ENCODE data around the gene SERPINH1.

The SERPINH1 gene

DNA sequence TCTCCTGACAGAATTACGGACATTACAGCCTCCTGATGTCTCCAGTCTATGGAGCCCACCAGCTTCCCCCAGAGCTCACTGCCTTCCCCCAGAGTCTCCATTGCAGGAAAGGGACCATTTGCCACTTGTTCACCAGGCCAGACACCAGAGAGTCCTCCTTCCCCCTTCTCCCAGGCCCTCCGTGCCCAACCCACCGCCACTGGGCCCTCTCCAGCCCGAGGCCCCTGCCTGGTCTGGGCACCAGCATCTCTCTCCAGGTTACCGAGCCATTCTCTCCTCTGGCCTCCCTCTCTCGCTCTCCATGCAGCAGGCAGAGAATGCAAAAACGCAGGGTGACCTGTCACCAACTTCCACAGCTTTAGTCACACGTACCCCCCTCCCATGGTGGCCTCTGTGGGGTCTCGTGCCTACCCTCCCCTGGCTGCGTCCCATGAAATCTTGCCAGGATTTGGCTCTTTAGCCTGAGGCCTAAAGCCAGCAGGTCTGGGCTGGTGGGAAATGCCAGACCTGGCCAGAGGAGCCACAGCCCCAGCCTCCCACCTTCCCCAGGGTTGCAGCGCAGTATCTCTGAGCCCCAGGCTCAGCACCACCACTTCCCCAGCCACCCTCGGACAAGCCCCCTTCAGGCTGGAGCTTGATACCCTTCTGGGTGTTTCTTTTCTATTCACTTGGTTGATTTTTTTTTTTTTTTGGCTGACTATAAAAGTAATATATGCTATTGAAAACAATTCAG is 6.8 kb upstream of the SERPINH1 start:
- no peak for DNase-seq (ENCODE audit: low read depth)

DNA sequence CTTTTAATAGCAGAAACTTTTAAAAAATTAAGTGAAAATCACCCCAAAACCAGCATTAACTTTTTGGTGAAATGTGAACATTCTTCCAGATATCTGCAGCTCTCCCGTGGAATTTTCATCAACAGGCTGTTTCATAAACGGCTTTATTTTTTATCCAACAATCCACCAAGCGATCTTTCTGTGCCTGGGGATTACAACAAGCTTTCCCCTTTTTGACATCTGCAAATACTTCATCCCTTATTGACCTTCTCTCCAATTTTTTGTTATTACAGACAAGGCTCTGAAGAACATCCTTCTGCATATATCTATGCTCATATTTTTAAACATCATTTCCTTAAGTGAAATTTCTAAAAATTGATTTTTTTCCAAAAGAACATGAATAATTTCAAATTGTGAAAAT is 5.8 kb upstream of the SERPINH1 start:
- no peak for DNase-seq (ENCODE audit: low read depth)

DNA sequence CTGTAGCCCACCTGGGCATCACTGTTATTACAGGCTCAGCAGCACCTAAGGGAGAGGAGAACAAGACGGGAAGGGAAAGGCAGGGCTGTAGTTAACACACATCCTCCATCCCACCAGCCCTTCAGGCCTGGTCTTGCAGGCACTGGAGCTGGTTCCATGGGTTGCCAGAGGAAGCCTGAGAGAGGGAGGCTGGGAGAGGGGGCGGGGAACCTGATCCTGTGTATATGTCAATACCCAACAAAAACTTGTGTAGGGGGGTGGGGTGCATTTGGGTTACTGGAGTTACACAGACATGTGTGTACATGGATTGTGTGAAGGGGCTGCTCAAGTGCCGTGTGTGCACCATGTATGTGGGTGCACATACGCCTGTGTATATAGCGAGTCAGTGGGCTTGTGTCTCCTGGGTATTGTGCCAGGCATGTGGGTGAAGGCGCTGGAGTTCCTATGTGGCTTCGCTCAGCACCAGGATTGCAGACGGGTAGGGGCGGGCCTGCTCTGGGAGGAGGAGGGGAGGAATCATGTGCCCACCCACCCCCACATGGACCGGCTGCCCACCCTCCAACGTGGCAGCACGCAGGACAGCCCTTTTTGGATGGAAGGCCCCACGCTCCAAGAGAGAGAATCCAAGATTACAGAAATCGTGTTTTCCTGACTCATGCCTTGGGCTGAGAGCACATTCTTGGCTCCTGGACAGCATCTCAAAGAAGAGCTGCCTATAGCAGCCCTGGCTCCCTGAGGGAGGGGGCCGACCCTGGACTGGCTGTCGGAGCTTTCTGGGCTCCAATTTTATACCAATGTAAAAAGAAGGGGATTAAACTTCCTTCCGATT is 4.2 kb upstream of the SERPINH1 start:
- DNase-seq (ENCODE audit: low read depth) = no peak

DNA sequence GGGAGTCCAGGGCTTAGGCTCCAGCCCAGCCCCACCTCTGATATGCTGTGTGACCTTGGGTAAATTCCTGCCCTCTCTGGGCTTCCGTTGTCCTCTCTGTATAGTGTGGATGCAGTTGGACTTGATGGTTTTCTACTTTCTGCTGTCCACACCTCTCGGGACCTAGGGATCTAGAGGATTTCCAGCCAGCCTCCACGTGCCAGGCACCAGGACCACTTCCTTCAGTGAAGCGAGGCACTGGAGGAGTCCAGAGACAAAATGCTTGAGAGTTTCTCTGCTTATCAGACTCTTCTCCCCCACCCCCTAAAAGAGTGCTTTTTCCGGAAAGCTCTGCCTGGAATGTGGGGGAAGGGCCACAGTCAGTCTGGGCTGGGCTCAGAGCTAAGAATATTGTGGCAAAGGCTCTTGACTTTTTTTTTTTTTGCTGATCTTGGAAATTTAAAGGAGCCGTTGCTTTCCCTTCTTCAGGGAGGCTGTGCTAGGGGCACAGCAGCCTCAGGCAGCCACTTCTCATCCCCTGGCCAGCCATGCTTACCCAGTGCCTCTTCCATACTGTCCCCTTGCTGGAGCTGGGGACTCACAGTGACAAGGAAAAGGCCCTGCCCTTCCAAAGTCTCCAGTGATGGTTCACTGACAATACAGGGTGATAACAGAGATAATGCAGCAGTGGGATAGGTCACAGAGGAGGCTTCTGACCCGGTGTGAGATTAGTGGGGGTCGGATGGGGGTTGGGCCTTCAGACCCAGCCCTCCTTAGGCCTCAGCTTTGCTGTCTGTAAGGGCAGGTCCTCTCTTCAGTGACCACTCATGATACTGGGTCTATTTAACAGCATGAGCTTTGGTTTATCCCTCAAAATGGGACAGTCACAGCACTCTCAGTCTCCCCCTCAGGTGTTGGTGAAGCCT is 2.9 kb upstream of the SERPINH1 start:
- no peak for DNase-seq (ENCODE audit: low read depth)

DNA sequence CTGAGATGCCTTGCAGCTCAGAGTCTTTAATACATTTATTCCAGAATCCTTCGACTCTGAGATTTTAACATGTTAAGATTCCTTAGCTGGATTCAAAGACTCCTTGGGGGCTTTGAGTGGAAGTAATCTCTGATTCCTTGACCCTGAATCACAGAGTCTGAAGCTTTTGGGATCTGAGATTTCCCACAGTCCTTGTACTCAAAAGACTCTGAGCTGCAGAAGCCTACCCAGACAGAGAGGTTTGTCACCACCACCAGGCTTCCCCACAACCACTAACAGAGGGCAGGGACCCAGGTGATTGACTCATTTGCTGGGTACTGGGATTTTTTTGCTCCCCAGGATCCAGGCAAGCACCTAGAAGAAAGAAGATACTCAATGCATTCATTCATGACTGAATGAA is 1.4 kb upstream of the SERPINH1 start:
- no peak for DNase-seq (ENCODE audit: low read depth)

DNA sequence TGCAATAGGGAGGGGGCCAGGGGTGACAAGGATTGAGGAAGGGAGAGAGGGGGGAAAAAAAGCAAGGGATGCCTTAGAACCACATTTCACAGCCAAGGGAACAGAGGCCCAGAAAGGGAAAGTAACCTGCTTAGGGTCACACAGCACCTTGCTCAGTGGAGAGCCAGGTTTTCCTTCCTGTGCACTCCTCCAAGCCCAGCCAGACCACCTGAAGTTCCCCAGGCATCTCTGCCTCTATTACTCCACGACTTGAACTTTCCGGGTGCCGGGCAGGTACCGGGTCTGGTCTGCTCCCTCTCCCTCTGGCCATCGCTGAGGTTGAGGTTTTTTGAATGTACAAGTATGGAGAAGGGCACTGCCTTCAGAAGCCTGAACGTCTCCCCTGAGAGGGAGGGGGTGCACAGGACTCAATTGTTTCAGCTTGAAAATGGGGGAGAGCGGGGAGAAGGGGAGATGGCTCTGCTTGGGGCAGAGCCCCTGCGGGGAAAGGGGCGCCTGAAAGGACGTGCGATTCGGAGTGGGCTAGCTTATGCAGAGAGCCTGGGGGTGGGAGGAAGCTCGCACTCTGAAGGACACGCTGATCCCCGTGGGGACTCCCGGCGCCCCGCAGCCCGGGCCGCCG is 516 bp upstream of the SERPINH1 start:
- no peak for DNase-seq (ENCODE audit: low read depth)

DNA sequence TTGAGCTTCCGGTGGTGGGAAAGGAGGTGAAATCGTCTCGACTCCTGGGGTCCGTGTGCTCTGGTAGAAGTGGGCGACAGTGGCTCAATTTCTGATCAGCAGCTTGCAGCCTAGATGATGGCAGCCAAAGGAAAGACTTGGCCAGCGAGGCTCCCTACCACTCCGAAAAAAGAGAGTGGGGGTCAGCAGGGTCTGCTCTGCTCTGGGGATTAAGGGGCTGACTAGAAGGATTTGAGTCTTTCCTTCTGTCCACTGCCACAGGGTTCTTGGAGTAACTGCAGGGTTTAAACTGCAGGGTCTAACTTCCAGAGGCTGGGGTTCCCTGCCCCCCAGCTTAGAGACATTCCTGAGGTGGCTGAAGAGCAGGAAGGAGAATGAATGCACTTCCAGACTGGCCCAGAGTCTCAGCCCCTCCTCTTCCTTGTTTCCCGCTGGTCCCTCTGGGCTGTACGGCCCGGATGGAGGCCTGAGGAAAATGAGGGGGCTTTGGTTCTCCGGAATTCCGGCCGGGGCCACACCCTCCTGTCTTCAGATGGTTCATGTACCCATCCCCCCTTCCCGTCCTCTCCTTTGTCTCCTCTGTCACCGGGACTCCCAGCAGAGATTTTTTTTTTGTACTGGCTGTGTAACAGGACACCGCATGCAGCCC is 907 bp downstream of the SERPINH1 start:
- DNase-seq (ENCODE audit: low read depth) = no peak

DNA sequence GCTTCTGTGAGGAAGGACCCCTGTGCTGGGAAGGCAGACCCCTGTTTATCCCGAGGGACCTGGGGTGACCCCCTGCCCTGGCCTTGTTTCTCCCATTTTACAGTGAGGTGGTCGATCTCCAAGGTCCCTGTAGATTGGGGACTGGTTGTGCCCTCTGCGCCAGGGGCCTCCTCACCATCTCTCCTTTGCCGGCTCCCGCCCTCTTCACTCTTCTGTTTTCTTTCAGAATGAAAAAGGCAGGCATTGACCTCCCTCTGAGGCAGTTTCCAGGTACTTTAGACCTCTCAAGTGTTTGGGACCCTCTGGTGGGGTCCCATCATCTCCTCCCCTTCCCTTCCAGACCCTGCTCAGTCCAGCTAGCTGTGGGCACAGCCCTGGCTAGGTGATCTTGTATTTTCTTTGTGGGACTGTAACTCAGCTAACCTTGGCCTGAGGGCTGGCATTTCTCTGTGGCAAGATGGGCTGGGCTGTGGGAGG is 1.5 kb downstream of the SERPINH1 start:
- DNase-seq (ENCODE audit: low read depth) = no peak

DNA sequence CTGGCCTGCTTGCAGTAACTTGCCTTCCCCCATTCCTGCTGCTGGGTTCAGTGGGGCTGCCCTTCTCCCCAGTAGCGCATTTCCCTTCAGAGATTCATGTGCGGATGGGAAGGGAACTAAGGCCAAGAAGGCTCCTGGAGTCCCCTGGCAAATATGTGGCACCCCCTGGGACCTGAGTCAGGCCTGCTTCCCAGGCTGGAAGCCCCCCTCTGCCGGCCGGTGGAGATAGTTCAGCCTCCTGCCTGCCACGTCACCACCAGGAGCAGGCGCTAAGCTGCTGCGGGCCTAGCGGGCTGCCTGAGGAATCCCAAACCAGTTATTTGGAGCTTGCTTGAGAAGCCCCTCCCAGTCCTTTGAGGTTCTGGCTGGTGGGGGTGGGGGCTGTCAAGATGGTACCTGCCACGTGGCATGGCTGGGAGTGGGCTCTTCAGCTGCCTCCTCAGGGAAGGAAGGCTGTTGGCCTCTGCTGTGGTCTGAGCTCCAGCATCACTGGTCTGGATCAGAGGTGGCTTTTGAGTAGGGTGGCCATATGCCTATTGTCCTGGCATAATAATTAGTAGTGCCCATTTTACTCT is 2.0 kb downstream of the SERPINH1 start:
- no peak for DNase-seq (ENCODE audit: low read depth)

DNA sequence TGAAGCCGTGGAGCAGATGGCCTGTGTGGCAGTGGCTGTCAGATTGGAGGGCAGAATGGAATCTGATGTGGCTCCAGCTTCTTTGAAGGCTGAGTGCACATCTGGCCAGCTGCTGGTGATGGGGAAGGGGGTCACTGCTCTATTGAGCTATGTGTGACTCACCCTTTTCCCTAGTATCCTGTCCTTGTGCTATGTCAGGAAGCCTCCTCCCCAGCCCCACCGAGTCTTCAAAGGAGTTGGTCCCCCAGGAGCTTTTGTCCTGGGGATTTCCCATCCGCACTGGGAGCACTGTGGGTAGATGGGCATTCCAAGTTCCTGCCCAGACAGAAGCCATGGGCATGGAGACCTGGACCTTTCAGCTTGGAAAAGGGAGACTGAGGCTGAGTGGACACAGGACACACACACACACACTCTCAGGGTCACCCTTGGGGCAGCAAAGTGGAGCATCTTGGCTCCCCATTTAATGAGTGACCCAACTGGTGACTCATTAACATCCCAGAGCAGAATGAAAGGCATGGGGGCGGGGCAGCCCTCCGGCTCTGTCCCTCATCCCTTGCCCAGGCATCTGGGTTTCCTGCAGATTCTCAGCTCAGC is 3.3 kb downstream of the SERPINH1 start:
- DNase-seq (ENCODE audit: low read depth) = no peak

DNA sequence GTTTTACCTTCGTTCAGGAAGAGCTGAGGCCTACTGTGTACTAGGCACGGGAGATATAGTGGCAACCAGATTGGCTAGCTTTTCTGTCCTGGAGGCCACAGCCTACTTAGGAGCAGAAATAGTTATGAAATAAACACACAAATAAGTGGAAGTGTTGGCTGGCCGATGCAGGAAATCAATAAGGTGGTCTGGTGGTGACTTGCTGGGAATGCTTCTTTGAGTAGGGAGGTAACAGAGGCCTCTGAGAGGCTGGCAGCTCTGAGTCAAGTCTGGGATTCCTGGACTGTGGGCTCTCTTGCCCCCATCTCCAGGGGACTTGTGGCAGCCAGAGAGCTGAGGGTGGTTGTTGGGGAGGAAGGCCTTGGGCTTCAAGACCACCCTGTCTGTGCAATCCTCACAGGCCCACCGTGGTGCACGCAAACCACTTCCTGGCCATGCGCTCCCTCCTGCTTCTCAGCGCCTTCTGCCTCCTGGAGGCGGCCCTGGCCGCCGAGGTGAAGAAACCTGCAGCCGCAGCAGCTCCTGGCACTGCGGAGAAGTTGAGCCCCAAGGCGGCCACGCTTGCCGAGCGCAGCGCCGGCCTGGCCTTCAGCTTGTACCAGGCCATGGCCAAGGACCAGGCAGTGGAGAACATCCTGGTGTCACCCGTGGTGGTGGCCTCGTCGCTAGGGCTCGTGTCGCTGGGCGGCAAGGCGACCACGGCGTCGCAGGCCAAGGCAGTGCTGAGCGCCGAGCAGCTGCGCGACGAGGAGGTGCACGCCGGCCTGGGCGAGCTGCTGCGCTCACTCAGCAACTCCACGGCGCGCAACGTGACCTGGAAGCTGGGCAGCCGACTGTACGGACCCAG is 4.1 kb downstream of the SERPINH1 start:
- DNase-seq (ENCODE audit: low read depth) = no peak

DNA sequence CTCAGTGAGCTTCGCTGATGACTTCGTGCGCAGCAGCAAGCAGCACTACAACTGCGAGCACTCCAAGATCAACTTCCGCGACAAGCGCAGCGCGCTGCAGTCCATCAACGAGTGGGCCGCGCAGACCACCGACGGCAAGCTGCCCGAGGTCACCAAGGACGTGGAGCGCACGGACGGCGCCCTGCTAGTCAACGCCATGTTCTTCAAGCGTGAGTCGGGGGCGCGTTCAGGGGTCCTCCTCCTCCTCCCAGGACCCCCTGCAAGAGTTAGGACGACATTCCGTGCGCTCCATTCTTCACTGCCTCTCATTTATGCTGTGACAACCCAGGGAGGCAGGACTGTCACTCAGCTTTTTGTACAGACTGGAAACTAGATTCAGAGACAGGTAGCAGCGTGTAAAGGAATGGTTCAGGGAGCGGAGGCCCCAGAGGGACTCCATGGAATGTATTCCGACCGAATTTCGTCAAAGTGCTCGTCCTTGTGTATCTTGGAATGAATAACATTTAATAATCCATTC is 4.8 kb downstream of the SERPINH1 start:
- no peak for DNase-seq (ENCODE audit: low read depth)

DNA sequence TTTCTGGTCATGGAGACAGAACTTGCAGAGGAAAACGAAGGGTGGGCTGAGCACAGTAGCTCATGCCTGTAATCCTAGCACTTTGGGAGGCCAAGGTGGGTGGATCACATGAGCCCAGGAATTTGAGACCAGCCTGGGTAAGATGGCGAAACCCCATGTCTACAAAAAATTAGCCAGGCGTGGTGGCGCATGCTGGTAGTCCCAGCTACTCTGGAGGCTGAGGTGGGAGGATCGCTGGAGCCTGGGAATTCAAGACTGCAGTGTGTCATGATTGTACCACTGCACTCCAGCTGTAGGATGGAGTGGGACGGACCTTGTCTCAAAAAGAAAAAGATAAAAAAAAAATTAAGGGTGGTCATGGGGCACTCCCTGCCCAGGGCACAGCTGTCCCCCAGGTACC is 5.9 kb downstream of the SERPINH1 start:
- DNase-seq (ENCODE audit: low read depth) = no peak

DNA sequence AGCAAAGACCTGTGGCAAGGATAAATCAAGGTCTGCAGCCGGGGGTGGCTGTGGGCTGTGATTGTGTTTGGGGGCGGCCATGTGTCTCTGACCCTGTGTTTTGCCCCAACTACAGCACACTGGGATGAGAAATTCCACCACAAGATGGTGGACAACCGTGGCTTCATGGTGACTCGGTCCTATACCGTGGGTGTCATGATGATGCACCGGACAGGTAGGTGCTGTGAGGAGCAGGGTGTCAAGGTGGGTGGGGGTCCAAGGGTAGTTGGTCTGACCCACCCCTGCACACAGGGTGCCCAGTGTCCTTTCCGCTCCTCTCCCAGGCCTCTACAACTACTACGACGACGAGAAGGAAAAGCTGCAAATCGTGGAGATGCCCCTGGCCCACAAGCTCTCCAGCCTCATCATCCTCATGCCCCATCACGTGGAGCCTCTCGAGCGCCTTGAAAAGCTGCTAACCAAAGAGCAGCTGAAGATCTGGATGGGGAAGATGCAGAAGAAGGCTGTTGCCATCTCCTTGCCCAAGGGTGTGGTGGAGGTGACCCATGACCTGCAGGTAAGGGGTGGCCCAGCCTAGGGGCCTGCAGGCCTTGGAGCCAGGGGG is 6.7 kb downstream of the SERPINH1 start:
- no peak for DNase-seq (ENCODE audit: low read depth)

DNA sequence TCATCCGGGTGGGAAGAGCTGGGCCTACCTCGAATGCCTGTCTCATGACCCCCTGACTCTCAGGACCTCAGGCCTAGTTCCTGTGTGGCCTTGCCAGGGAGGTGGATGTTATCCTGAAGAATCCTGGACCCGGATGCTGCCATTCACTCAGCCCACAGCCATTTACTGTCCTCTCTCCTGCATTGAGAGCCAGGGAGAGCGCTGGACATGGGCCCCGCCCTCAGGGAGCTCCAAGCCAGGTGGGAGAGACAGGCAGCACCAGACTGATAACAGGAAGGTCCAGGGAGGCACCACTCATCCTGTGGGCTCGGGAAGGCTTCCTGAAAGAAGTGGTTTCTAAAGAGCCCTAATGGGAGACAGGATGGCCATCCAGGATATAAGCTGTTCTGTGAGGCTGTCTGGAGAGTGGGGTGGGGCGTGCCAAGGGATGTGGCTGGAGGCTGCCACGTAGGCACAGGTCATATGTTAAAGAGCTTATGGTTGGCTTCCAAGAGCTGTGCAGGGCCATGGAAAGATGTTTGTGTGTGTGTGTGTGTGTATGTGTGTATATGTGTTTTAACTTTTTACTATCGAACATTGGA is 8.6 kb downstream of the SERPINH1 start:
- no peak for DNase-seq (ENCODE audit: low read depth)

DNA sequence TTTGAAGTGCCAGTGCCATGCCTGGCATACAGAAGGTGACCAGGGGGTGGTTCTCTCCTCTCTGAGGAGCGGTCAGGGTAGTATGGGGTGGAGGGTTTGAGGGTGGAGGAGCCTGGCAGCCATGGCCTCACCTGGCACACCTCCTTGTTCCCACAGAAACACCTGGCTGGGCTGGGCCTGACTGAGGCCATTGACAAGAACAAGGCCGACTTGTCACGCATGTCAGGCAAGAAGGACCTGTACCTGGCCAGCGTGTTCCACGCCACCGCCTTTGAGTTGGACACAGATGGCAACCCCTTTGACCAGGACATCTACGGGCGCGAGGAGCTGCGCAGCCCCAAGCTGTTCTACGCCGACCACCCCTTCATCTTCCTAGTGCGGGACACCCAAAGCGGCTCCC is 9.6 kb downstream of the SERPINH1 start:
- DNase-seq (ENCODE audit: low read depth) = no peak

DNA sequence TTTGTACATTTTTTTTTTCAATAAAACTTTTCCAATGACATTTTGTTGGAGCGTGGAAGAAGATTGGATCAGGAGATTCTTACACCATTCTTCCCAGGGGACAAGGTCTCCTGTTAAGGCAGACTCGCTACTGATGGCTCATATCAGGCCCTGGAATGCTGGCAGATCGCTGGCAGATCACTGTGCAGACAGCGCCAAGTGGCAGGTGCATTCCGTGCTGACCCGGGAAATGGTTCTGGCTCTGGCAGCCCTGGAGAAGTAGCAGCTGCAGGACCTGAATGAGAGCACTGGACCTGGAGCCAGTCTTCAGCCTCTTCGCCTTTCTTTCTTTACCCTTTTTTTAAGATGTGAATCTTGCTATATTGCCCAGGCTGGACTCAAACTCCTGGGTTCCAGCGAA is 10.7 kb downstream of the SERPINH1 start:
- no peak for DNase-seq (ENCODE audit: low read depth)

DNA sequence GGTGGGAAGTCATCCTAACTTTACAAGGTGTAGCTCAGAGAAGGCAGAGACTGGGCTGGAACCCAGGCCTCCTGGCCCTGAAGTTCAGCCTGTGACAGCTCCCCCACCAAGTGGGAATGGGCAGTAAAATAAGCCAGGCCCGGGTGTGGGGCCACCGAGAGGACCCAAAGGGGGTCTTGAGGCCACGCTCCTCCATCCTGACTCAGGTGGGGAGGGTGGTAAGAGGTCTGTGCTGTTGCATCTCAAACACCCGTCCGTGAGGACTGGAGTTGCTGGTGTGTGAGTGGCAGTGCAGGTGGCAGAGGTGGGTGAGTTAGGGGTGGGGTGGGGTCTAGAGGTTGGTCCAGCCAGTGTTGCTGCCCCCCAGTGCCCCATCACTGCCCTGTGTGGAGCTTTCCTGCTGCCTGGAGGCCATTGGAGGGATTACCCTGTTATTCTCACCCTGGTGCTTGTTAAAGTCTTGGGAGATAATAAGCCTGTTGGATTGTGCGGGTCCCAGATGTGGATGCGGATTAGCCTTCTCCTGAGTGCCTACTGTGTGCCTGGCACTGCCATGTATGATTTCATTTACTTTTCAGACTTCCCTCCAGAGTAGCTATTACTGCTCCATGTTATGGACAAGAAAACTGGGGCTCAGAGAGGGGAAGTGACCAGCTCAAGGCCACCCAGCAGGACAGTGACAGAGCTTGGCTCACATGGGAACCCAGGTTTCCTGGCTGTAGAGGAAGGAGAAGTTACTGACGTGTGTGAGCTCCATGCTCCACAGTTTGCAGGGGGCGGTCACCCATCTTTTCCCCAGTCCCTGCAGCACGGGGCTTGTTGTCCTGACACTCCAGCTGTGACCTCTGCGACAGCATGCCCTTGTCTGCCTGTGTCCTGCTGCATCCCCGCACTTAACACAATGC is 12.9 kb downstream of the SERPINH1 start:
- DNase-seq (ENCODE audit: low read depth) = no peak
